GDM1 (cell line): ENCODE measurements around the gene CHCHD3.
A peak's percentile ranks its signal among the peaks of the same experiment; 100 is the strongest.

ENCODE experiments used
- DNase-seq: peaks from one replicate; lab custom pipeline; 2025; lab: John Stamatoyannopoulos, UW

Gene CHCHD3

GRCh38 chr7:133081599-133082389 lies at the start of gene CHCHD3:
CHCHD3 (minus strand) TSS chr7:133082090; CDS start chr7:133081937, 153 bp downstream.
- peak; percentile 95 for DNase-seq

GRCh38 chr7:133130166-133130565 lies 48.3 kb upstream of the CHCHD3 start:
- DNase-seq = no peak

- no peak for DNase-seq
Measured at GRCh38 chr7:133126422-133126821, 44.5 kb upstream of the CHCHD3 start.

GRCh38 chr7:133124974-133125373 lies 43.1 kb upstream of the CHCHD3 start:
- no peak for DNase-seq

GRCh38 chr7:133121175-133121844 lies 39.4 kb upstream of the CHCHD3 start:
- no peak for DNase-seq

- DNase-seq = no peak
Measured at GRCh38 chr7:133119067-133119466, 37.2 kb upstream of the CHCHD3 start.

GRCh38 chr7:133118261-133118660 lies 36.4 kb upstream of the CHCHD3 start:
- DNase-seq = no peak

GRCh38 chr7:133117452-133117851 lies 35.6 kb upstream of the CHCHD3 start:
- no peak for DNase-seq

- no peak for DNase-seq
Measured at GRCh38 chr7:133115596-133115995, 33.7 kb upstream of the CHCHD3 start.

- no peak for DNase-seq
Measured at GRCh38 chr7:133114519-133114918, 32.6 kb upstream of the CHCHD3 start.

- no peak for DNase-seq
Measured at GRCh38 chr7:133112976-133113375, 31.1 kb upstream of the CHCHD3 start.

GRCh38 chr7:133112335-133112734 lies 30.4 kb upstream of the CHCHD3 start:
- no peak for DNase-seq

GRCh38 chr7:133110312-133110711 lies 28.4 kb upstream of the CHCHD3 start:
- DNase-seq = no peak

- DNase-seq = no peak
Measured at GRCh38 chr7:133109816-133110215, 27.9 kb upstream of the CHCHD3 start.

- DNase-seq = no peak
Measured at GRCh38 chr7:133108023-133108422, 26.1 kb upstream of the CHCHD3 start.

GRCh38 chr7:133102276-133103060 lies 20.6 kb upstream of the CHCHD3 start:
- no peak for DNase-seq

GRCh38 chr7:133099633-133100286 lies 17.9 kb upstream of the CHCHD3 start:
- no peak for DNase-seq

- DNase-seq = no peak
Measured at GRCh38 chr7:133095119-133095671, 13.3 kb upstream of the CHCHD3 start.

- no peak for DNase-seq
Measured at GRCh38 chr7:133091943-133092464, 10.1 kb upstream of the CHCHD3 start.

GRCh38 chr7:133082390-133082766 lies 488 bp upstream of the CHCHD3 start:
- no peak for DNase-seq

GRCh38 chr7:133081119-133081598 lies 731 bp downstream of the CHCHD3 start:
- no peak for DNase-seq
